Sigmoid colon (tissue), 3 donors: Measurements from ENCODE around the gene UBTD1.

Experiments used
- POLR2A ChIP-seq, 2 donors: fragments of 450-650 bp; IDR thresholded peaks; one replicate each; pipeline ENCODE4 v1.6.1; 2016; ENCODE audit warnings: antibody characterized with exemption in 2 of 2, mild to moderate bottlenecking in 2 of 2, moderate library complexity in 2 of 2
- TF ChIP-seq, protein P1 (sequence below), 4 experiments: fragments of 450-650 bp in 3 of 4; fragments of 200-600 bp in 1 of 4; IDR thresholded peaks; one replicate each; pipeline ENCODE4 v1.5.1; 2016 to 2019; ENCODE audit warnings: antibody characterized with exemption in 4 of 4, mild to moderate bottlenecking in 3 of 4, moderate library complexity in 2 of 4

DNA sequence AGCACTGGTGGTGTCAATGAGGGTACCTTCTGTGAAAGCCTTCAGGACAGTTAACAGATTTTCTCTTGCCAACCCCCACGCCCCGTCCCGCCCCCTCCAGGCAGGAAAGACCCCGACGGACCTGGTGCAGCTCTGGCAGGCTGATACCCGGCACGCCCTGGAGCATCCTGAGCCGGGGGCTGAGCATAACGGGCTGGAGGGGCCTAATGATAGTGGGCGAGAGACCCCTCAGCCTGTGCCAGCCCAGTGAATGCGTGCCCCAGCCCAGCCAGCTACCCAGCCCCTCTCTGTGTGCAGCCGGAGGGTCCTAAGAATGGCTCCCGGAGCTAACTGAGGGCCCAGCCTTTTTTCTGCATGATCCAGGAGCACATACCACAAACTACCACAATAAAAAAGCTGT is 84.8 kb downstream of the UBTD1 start:
- TF ChIP-seq POLR2A (IDR thresholded peaks at IDR 0.05) = no peak
- TF ChIP-seq, protein P1, sequence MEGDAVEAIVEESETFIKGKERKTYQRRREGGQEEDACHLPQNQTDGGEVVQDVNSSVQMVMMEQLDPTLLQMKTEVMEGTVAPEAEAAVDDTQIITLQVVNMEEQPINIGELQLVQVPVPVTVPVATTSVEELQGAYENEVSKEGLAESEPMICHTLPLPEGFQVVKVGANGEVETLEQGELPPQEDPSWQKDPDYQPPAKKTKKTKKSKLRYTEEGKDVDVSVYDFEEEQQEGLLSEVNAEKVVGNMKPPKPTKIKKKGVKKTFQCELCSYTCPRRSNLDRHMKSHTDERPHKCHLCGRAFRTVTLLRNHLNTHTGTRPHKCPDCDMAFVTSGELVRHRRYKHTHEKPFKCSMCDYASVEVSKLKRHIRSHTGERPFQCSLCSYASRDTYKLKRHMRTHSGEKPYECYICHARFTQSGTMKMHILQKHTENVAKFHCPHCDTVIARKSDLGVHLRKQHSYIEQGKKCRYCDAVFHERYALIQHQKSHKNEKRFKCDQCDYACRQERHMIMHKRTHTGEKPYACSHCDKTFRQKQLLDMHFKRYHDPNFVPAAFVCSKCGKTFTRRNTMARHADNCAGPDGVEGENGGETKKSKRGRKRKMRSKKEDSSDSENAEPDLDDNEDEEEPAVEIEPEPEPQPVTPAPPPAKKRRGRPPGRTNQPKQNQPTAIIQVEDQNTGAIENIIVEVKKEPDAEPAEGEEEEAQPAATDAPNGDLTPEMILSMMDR (IDR thresholded peaks at IDR 0.05) = no peak
